Measurements from ENCODE around the gene MTG1. TPM values are rescaled to one million over a fixed set of nuclear protein-coding genes. Genes with fewer than 3 reads are reported as not detected.
"Not testable (repeated sequence)": the region's sequence is repeated elsewhere in the genome, so short reads cannot be mapped to it uniquely, and the experiment has no call there.

MTG1 gene
- total RNA-seq, 1 donor from 2014 or later, result 31.8 TPM

- H3K4me3 ChIP-seq (ENCODE audit: low read depth, low read length), result no peak overlapping the region
- TF ChIP-seq CTCF (conservative IDR thresholded peaks at IDR 0.05; ENCODE audit: low read depth, low read length), result no peak
- no peak for DNase-seq (ENCODE audit: low read depth)
Observed at GRCh38 chr10:133465950-133466474, 72.1 kb downstream of the MTG1 start.

- no peak for TF ChIP-seq CTCF (conservative IDR thresholded peaks at IDR 0.05; ENCODE audit: low read depth, low read length)
- no peak for DNase-seq (ENCODE audit: low read depth)
Observed at GRCh38 chr10:133466683-133467275, 72.8 kb downstream of the MTG1 start.

GRCh38 chr10:133467286-133467911 is 73.4 kb downstream of the MTG1 start:
- no peak for TF ChIP-seq CTCF (conservative IDR thresholded peaks at IDR 0.05; ENCODE audit: low read depth, low read length)
- no peak for DNase-seq (ENCODE audit: low read depth)
- H3K4me3 ChIP-seq (ENCODE audit: low read depth, low read length), result no peak overlapping the region

More at GRCh38 chr10:133466683-133467275, 72.8 kb downstream of the MTG1 start:
- H3K4me3 ChIP-seq (ENCODE audit: low read depth, low read length), result no peak overlapping the region

GRCh38 chr10:133469205-133469604 is 75.2 kb downstream of the MTG1 start:
- not testable (repeated sequence) for DNase-seq (ENCODE audit: low read depth)

GRCh38 chr10:133471300-133472109 is 77.5 kb downstream of the MTG1 start:
- no peak overlapping the region for H3K4me3 ChIP-seq (ENCODE audit: low read depth, low read length)
- TF ChIP-seq CTCF (conservative IDR thresholded peaks at IDR 0.05; ENCODE audit: low read depth, low read length), result no peak
- DNase-seq (ENCODE audit: low read depth), result no peak

More at GRCh38 chr10:133469205-133469604, 75.2 kb downstream of the MTG1 start:
- H3K4me3 ChIP-seq (ENCODE audit: low read depth, low read length), result not testable (repeated sequence)

Other genes with a start within 250 kb of the MTG1 start
- 0.06 and 0.65 TPM in 2 replicates for gene KNDC1, start 233.9 kb upstream of the MTG1 start, total RNA-seq
- gene UTF1, start 163.9 kb upstream of the MTG1 start, total RNA-seq, result not detected in 2 replicates
- not detected in 2 replicates for gene VENTX, start 156.3 kb upstream of the MTG1 start, total RNA-seq
- gene ADAM8, start 117.3 kb upstream of the MTG1 start, total RNA-seq, result 26.0 and 52.6 TPM in 2 replicates
- 35.2 and 68.9 TPM in 2 replicates for gene TUBGCP2, start 85.3 kb upstream of the MTG1 start, total RNA-seq
- gene ZNF511, start 85.2 kb upstream of the MTG1 start, total RNA-seq, result 28.8 and 59.6 TPM in 2 replicates
- gene CALY, start 57.3 kb upstream of the MTG1 start, total RNA-seq, result 1.5 TPM in 1 of 2 replicates, not detected in the other
- not detected in 2 replicates for gene PRAP1, start 46.8 kb upstream of the MTG1 start, total RNA-seq
- gene FUOM, start 36.1 kb upstream of the MTG1 start, total RNA-seq, result 57.2 and 75.5 TPM in 2 replicates
- 130 and 147 TPM in 2 replicates for gene ECHS1, start 20.8 kb upstream of the MTG1 start, total RNA-seq
- 3.6 and 5.6 TPM in 2 replicates for gene PAOX, start 14.9 kb upstream of the MTG1 start, total RNA-seq
- 0.12 and 0.51 TPM in 2 replicates for gene SPRN, start 30.5 kb downstream of the MTG1 start, total RNA-seq
- gene SCART1, start 59.8 kb downstream of the MTG1 start, total RNA-seq, result 0.14 and 1.3 TPM in 2 replicates
- gene CYP2E1, start 133.2 kb downstream of the MTG1 start, total RNA-seq, result 0.17 and 1.1 TPM in 2 replicates
- not detected in 2 replicates for gene SYCE1, start 171.4 kb downstream of the MTG1 start, total RNA-seq
- gene FRG2B, start 232.6 kb downstream of the MTG1 start, total RNA-seq, result not detected in 2 replicates